PC-3 (cell line): ENCODE results near the gene GPR89A.
"Not testable (repeated sequence)": the region's sequence is repeated elsewhere in the genome, so short reads cannot be mapped to it uniquely, and the experiment has no call there.

Source experiments
- CTCF ChIP-seq: fragments of 300-600 bp; sonication (generic); conservative IDR thresholded peaks from 2 replicates; pipeline ENCODE4 v1.5.1; 2017; ENCODE audit warnings: antibody characterized with exemption, low read depth, mild to moderate bottlenecking, low read length
- EZH2 ChIP-seq: fragments of 300-600 bp; sonication (generic); IDR thresholded peaks from one replicate; pipeline ENCODE4 v1.6.1; 2017; ENCODE audit warnings: antibody characterized with exemption, mild to moderate bottlenecking, low read length; ENCODE audit not compliant: unreplicated experiment
- EZH2phosphoT487 ChIP-seq: fragments of 300-600 bp; sonication (generic); IDR thresholded peaks from 2 replicates; pipeline ENCODE4 v1.6.1; 2018; ENCODE audit warnings: mild to moderate bottlenecking, antibody characterized with exemption, low read length, borderline replicate concordance

GRCh38 chr1:145686078-145686477 lies 78.3 kb downstream of the GPR89A start:
- not testable (repeated sequence) for TF ChIP-seq CTCF, EZH2, EZH2phosphoT487
